ENCODE measurements around the gene GSK3A. TPM values are rescaled to one million over a fixed set of nuclear protein-coding genes. Genes with fewer than 3 reads are reported as not detected.

GSK3A gene
- total and polyA plus RNA-seq, 9 of the 15 experiments (the other 6 are each of a cell fraction or from before 2014, with no cell fraction given), result 0.62 to 90.7 (median 33.3) TPM

- TF ChIP-seq, protein P1, sequence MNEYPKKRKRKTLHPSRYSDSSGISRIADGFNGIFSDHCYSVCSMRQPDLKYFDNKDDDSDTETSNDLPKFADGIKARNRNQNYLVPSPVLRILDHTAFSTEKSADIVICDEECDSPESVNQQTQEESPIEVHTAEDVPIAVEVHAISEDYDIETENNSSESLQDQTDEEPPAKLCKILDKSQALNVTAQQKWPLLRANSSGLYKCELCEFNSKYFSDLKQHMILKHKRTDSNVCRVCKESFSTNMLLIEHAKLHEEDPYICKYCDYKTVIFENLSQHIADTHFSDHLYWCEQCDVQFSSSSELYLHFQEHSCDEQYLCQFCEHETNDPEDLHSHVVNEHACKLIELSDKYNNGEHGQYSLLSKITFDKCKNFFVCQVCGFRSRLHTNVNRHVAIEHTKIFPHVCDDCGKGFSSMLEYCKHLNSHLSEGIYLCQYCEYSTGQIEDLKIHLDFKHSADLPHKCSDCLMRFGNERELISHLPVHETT (CRISPR knock-in tag; conservative IDR thresholded peaks at IDR 0.05 in 1 of 2, IDR thresholded peaks at IDR 0.05 in 1 of 2), result 0 out of 4 replicates have a peak, but pooled peaks of 1 of the 2 experiments have one; percentile 12
- TF ChIP-seq POLR2H (tag; IDR thresholded peaks at IDR 0.05; ENCODE audit: low read depth), result no peak
- no peak; the same call in 1 of the 2 replicates for TF ChIP-seq ZBTB17 (CRISPR knock-in tag; IDR thresholded peaks at IDR 0.05)
- TF ChIP-seq PHTF2 (CRISPR knock-in tag; IDR thresholded peaks at IDR 0.05), result no peak
- no peak for TF ChIP-seq DNMT1 (IDR thresholded peaks at IDR 0.05)
- TF ChIP-seq, protein P2, sequence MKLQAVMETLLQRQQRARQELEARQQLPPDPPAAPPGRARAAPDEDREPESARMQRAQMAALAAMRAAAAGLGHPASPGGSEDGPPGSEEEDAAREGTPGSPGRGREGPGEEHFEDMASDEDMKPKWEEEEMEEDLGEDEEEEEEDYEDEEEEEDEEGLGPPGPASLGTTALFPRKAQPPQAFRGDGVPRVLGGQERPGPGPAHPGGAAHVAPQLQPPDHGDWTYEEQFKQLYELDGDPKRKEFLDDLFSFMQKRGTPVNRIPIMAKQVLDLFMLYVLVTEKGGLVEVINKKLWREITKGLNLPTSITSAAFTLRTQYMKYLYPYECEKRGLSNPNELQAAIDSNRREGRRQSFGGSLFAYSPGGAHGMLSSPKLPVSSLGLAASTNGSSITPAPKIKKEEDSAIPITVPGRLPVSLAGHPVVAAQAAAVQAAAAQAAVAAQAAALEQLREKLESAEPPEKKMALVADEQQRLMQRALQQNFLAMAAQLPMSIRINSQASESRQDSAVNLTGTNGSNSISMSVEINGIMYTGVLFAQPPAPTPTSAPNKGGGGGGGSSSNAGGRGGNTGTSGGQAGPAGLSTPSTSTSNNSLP (IDR thresholded peaks at IDR 0.05; ENCODE audit: borderline replicate concordance, low read depth, low read length), result peak; percentile 98
- TF ChIP-seq, protein P3, sequence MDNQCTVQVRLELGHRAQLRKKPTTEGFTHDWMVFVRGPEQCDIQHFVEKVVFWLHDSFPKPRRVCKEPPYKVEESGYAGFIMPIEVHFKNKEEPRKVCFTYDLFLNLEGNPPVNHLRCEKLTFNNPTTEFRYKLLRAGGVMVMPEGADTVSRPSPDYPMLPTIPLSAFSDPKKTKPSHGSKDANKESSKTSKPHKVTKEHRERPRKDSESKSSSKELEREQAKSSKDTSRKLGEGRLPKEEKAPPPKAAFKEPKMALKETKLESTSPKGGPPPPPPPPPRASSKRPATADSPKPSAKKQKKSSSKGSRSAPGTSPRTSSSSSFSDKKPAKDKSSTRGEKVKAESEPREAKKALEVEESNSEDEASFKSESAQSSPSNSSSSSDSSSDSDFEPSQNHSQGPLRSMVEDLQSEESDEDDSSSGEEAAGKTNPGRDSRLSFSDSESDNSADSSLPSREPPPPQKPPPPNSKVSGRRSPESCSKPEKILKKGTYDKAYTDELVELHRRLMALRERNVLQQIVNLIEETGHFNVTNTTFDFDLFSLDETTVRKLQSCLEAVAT (IDR thresholded peaks at IDR 0.05), result peak in 1 of 2 experiments; percentile 100; a peak in 2 of 4 replicates
- no peak for TF ChIP-seq HDAC3 (IDR thresholded peaks at IDR 0.05; ENCODE audit: borderline replicate concordance, partially characterized antibody)
- TF ChIP-seq, protein P4, sequence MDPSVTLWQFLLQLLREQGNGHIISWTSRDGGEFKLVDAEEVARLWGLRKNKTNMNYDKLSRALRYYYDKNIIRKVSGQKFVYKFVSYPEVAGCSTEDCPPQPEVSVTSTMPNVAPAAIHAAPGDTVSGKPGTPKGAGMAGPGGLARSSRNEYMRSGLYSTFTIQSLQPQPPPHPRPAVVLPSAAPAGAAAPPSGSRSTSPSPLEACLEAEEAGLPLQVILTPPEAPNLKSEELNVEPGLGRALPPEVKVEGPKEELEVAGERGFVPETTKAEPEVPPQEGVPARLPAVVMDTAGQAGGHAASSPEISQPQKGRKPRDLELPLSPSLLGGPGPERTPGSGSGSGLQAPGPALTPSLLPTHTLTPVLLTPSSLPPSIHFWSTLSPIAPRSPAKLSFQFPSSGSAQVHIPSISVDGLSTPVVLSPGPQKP (CRISPR knock-in tag; IDR thresholded peaks at IDR 0.05), result no peak
- no peak for TF ChIP-seq HDGF (IDR thresholded peaks at IDR 0.05)
- no peak for TF ChIP-seq POLR2B (IDR thresholded peaks at IDR 0.05; ENCODE audit: low read depth, partially characterized antibody)
- TF ChIP-seq MXI1 (IDR thresholded peaks at IDR 0.05; ENCODE audit: low read depth, low read length), result no peak
- peak; percentile 86 for TF ChIP-seq VEZF1 (CRISPR knock-in tag; IDR thresholded peaks at IDR 0.05)
- peak; percentile 92 for TF ChIP-seq DACH1 (IDR thresholded peaks at IDR 0.05; ENCODE audit: partially characterized antibody)
- TF ChIP-seq ZNF263 (CRISPR knock-in tag; IDR thresholded peaks at IDR 0.05; ENCODE audit: borderline replicate concordance), result no peak
- no peak for TF ChIP-seq HMG20A (CRISPR knock-in tag; conservative IDR thresholded peaks at IDR 0.05)
- TF ChIP-seq CREB1 (IDR thresholded peaks at IDR 0.05), result 0 out of 2 replicates have a peak, but pooled peaks have one; percentile 67
- peak; percentile 76 for TF ChIP-seq CREB1 (CRISPR knock-in tag; IDR thresholded peaks at IDR 0.05)
- TF ChIP-seq RHOXF2B (CRISPR knock-in tag; conservative IDR thresholded peaks at IDR 0.05), result no peak
Measured at GRCh38 chr19:42268704-42269477, 26.5 kb upstream of the GSK3A start, which contains the start of gene CIC (continued).
